D721Med (cell line): Measurements from ENCODE around the gene SPSB1.

Experiments used
- DNase-seq: peaks from one replicate; pipeline ENCODE4 v3.0.0; 2011; ENCODE audit warnings: low spot score; ENCODE audit not compliant: insufficient read length
- FAIRE-seq: peaks from 2 replicates; lab custom pipeline; 2011; peaks lifted over from hg19 to GRCh38; lab: Jason Lieb, UNC
- CTCF ChIP-seq: IDR thresholded peaks from 2 replicates; pipeline ENCODE4 v1.5.1; 2012; ENCODE audit warnings: mild to moderate bottlenecking, control low read depth; ENCODE audit not compliant: insufficient read depth; ENCODE audit errors: missing control alignments

SPSB1 gene

DNA sequence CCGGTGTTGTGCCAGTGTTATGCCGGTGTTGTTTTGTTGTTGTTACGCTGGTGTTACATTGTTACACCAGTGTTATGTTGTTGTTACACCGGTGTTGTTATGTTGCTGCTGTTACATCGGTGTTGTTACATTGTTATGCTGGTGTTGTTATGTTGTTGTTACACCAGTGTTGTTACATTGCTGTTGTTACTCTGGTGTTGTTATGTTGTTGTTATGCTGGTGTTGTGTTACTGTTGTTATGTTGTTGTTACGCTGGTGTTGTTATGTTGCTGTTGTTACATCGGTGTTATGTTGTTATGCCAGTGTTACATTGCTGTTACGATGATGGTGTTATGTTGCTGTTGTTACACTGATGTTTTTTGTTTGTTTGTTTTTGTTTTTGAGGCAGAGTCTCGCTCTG, 34.1 kb upstream of the SPSB1 start:
- FAIRE-seq = no peak
- no peak for DNase-seq
- no peak for TF ChIP-seq CTCF

GRCh38 chr1:9260059-9260766, 32.5 kb upstream of the SPSB1 start:
- DNase-seq = no peak
- TF ChIP-seq CTCF = no peak
- FAIRE-seq = no peak

DNA sequence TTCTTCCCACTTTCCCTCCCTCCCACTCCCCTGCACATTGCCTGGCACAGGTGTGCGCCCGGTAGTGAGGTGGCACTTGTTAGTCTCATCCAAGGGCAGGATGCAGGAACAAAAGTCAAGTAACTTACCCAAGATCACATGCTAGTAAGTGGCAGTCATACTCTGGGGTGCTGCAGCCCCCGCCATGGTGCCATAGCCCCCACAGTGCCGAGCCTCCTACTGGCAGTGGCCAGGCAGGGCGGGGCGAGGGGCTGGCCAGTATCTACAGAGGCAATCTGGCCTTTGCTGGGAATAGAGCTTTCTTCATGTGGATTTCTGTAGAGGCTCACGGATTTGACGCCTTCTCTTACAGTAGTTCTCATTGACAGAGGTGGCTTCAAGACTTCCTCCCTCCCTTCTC, 31.2 kb upstream of the SPSB1 start:
- no peak for TF ChIP-seq CTCF
- FAIRE-seq (no peak), DNase-seq (no peak)

DNA sequence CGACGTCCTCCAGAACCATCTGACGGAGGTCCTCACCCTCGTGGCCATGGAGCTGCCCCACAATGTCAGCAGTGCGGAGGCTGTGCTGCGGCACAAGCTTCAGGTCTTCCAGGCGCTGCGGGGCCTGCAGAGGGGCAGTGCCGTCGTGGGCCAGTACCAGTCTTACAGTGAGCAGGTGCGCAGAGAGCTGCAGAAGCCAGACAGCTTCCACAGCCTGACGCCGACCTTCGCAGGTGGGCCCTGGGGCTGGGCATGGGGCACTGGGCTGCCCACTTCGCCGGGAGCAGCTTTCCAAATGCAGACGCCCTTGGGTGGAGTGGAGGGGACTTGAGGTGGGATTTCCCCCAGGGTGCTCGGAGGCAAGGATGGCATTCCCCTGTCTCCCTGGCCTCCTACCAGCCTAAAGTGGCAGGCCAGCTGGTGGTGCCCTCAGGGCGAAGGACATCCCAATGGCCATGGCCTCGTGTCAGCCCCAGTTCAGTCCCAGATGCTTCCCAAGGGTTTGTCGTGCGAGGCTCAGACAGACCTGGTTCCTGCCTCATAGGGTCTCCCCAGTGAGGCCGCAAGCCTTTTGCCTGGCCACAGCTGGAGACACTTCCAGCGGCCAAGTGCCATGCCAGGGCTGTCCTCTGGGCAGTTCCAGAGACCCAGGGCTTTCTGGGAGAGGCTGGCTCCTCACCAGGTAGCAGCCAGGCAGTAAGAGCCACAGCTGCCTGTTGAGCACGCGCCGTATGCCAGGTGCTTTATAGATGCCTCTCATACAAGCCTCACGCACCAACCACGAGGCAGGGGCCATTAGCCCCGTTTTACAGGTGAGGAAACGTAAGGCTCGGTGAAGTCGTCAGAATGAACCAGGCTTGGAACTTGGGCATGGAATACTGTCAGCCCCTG, 30.4 kb upstream of the SPSB1 start:
- FAIRE-seq (no peak), DNase-seq (no peak)
- TF ChIP-seq CTCF = no peak

DNA sequence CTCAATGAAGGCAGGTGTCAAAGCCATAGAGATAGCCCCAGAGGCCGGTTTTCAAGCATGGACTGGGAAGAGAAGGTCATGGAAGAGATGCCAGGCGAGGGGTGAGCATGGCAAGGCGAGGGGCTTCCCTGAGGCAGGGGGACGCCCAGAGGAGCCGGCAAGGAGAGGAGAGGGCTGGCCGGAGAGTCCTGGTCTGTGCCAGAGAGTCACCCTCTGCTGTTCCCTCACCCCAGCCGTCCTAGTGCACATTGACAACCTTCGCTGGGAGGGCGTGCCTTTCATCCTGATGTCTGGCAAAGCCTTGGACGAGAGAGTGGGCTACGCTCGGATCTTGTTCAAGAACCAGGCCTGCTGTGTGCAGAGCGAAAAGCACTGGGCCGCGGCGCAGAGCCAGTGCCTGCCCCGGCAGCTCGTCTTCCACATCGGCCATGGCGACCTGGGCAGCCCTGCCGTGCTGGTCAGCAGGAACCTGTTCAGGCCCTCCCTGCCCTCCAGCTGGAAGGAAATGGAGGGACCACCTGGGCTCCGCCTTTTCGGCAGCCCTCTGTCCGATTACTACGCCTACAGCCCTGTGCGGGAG, 29.3 kb upstream of the SPSB1 start:
- no peak for TF ChIP-seq CTCF
- FAIRE-seq = no peak

GRCh38 chr1:9263984-9264872, 28.5 kb upstream of the SPSB1 start:
- no peak for TF ChIP-seq CTCF
- DNase-seq (no peak), FAIRE-seq (no peak)

More for the DNA sequence above, 29.3 kb upstream of the SPSB1 start:
- DNase-seq = no peak
